Stimulated activated naive B cell treated with anti-CD40 and anti-IgM and Interleukin-4, amounts not matched to agents 10 μg/mL and 1 μg/mL and 100 μg/mL, for 72 hours (primary cell): ENCODE data around the gene SCO1.

ENCODE experiments used
- ATAC-seq, 2 donors: fragments of 150-1000 bp; cut with Tn5 transposase; replicated peaks; 2 replicates each; pipeline ENCODE4 v1.10.0; 2021; ENCODE audit warnings: moderate library complexity in 1 of 2
- DNase-seq: peaks from one replicate; pipeline ENCODE4 v3.0.0; 2021
- H3K27ac Mint-ChIP-seq: one replicate; pipeline ENCODE4 v1.8.0; 2022; ENCODE audit warnings: mild to moderate bottlenecking, mixed read lengths
- H3K27me3 Mint-ChIP-seq, 2 donors: one replicate each; pipeline ENCODE4 v1.8.0; 2022; ENCODE audit warnings: mixed read lengths in 2 of 2
- H3K36me3 Mint-ChIP-seq, 2 donors: one replicate each; pipeline ENCODE4 v1.8.0; 2022; ENCODE audit warnings: mixed read lengths in 2 of 2, mild to moderate bottlenecking in 1 of 2
- H3K4me1 Mint-ChIP-seq, 2 donors: one replicate each; pipeline ENCODE4 v1.8.0; 2022; ENCODE audit warnings: mixed read lengths in 2 of 2, mild to moderate bottlenecking in 1 of 2
- H3K4me3 Mint-ChIP-seq, 2 donors: one replicate each; pipeline ENCODE4 v1.8.0; 2022; ENCODE audit warnings: mild to moderate bottlenecking in 2 of 2, mixed read lengths in 2 of 2, moderate library complexity in 1 of 2
- H3K9me3 Mint-ChIP-seq, 2 donors: one replicate each; pipeline ENCODE4 v1.8.0; 2022; ENCODE audit warnings: mixed read lengths in 2 of 2, mild to moderate bottlenecking in 1 of 2

Gene SCO1

GRCh38 chr17:10628756-10629155 lies 68.6 kb downstream of the SCO1 start:
- peaks cover 4 to 8% of the 10 kb centered on the region in 2 donors for H3K4me1 Mint-ChIP-seq
- no peak for ATAC-seq
- peaks cover 0 to 1% of the 10 kb centered on the region in 2 donors for H3K9me3 Mint-ChIP-seq
- H3K27me3 Mint-ChIP-seq = no peaks in the 10 kb centered on the region
- DNase-seq = no peak
- H3K36me3 Mint-ChIP-seq = peaks cover 21 to 40% of the 10 kb centered on the region in 2 donors
- no peak overlapping the region for H3K4me3 Mint-ChIP-seq
- no peak overlapping the region for H3K27ac Mint-ChIP-seq

- Mint-ChIP-seq H3K4me3 (no peak overlapping the region), H3K4me1 (peaks cover 8 to 14% of the 10 kb centered on the region in 2 donors), H3K9me3 (peaks cover 0 to 1% of the 10 kb centered on the region in 2 donors), H3K27me3 (no peaks in the 10 kb centered on the region), H3K27ac (no peak overlapping the region), H3K36me3 (peaks cover 16 to 32% of the 10 kb centered on the region in 2 donors)
- no peak for DNase-seq
- no peak for ATAC-seq
These were observed 70.9 kb downstream of the SCO1 start for GRCh38 chr17:10626390-10626789.

- no peak overlapping the region for H3K27ac Mint-ChIP-seq
- no peak for DNase-seq
- H3K9me3 Mint-ChIP-seq = peaks cover 0 to 1% of the 10 kb centered on the region in 2 donors
- no peaks in the 10 kb centered on the region for H3K27me3 Mint-ChIP-seq
- H3K4me1 Mint-ChIP-seq = peaks cover 4 to 15% of the 10 kb centered on the region in 2 donors
- ATAC-seq = no peak
- H3K36me3 Mint-ChIP-seq = peaks cover 10 to 21% of the 10 kb centered on the region in 2 donors
- no peak overlapping the region for H3K4me3 Mint-ChIP-seq
These were observed 72.4 kb downstream of the SCO1 start for GRCh38 chr17:10624969-10625368.

GRCh38 chr17:10623737-10624338 lies 73.5 kb downstream of the SCO1 start:
- Mint-ChIP-seq H3K27me3 (no peaks in the 10 kb centered on the region), H3K36me3 (peaks cover 0 to 9% of the 10 kb centered on the region in 2 donors), H3K9me3 (no peaks in the 10 kb centered on the region), H3K27ac (no peak overlapping the region), H3K4me1 (peaks cover 4 to 15% of the 10 kb centered on the region in 2 donors), H3K4me3 (no peak overlapping the region)
- ATAC-seq (no peak), DNase-seq (no peak)

- ATAC-seq = no peak
These were observed 74.5 kb downstream of the SCO1 start for GRCh38 chr17:10622617-10623485.

More at GRCh38 chr17:10622617-10623485, 74.5 kb downstream of the SCO1 start:
- H3K27me3 Mint-ChIP-seq = no peaks in the 10 kb centered on the region
- no peaks in the 10 kb centered on the region for H3K36me3 Mint-ChIP-seq
- H3K9me3 Mint-ChIP-seq = no peaks in the 10 kb centered on the region
- peaks cover 5 to 20% of the 10 kb centered on the region in 2 donors for H3K4me1 Mint-ChIP-seq
- H3K4me3 Mint-ChIP-seq = no peak overlapping the region
- DNase-seq = no peak
- H3K27ac Mint-ChIP-seq = peak overlapping the region; percentile 11
